Type B pancreatic cell (in vitro differentiated cells): Measurements from ENCODE around the gene ECD. TPM values are rescaled to one million over a fixed set of nuclear protein-coding genes. Genes with fewer than 3 reads are reported as not detected.

ENCODE experiments used
- DNase-seq: peaks from one replicate; pipeline ENCODE4 v3.0.0; 2021; ENCODE audit warnings: mixed read lengths; ENCODE audit not compliant: unreplicated experiment; ENCODE audit errors: extremely low spot score
- H3K27ac Mint-ChIP-seq: 2 replicates; pipeline ENCODE4 v1.8.0; 2021; ENCODE audit warnings: mild to moderate bottlenecking, mixed read lengths
- H3K27me3 Mint-ChIP-seq: 2 replicates; pipeline ENCODE4 v1.8.0; 2021; ENCODE audit warnings: mixed read lengths
- H3K36me3 Mint-ChIP-seq: 2 replicates; pipeline ENCODE4 v1.8.0; 2021; ENCODE audit warnings: mixed read lengths
- H3K4me1 Mint-ChIP-seq: one replicate; pipeline ENCODE4 v1.8.0; 2021; ENCODE audit warnings: mixed read lengths; ENCODE audit not compliant: unreplicated experiment
- H3K4me3 Mint-ChIP-seq: 2 replicates; pipeline ENCODE4 v1.8.0; 2021; ENCODE audit warnings: mild to moderate bottlenecking, mixed read lengths
- H3K9me3 Mint-ChIP-seq: 2 replicates; pipeline ENCODE4 v1.8.0; 2021; ENCODE audit warnings: mixed read lengths
- CTCF ChIP-seq: fragments of 200-600 bp; sonication (generic); conservative IDR thresholded peaks from 2 replicates; pipeline ENCODE4 v1.5.0; 2021; ENCODE audit warnings: antibody characterized with exemption, mild to moderate bottlenecking
- total RNA-seq: library from RNA; stranded (reverse); gene quantifications from 2 replicates; pipeline ENCODE4 v1.2.1, GENCODE V29; 2021; ENCODE audit warnings: low replicate concordance

Gene ECD
- total RNA-seq, 1 donor from 2014 or later = 27.9 TPM

- peaks cover 5% of the 10 kb centered on the region for H3K9me3 Mint-ChIP-seq
- no peak overlapping the region for H3K27ac Mint-ChIP-seq
- peaks cover 23% of the 10 kb centered on the region for H3K36me3 Mint-ChIP-seq
- H3K4me1 Mint-ChIP-seq = no peaks in the 10 kb centered on the region
- no peak overlapping the region for H3K4me3 Mint-ChIP-seq
- TF ChIP-seq CTCF = no peak
- H3K27me3 Mint-ChIP-seq = no peaks in the 10 kb centered on the region
- DNase-seq = no peak
These were observed 40.1 kb upstream of the ECD start for GRCh38 chr10:73207883-73208282.

DNA sequence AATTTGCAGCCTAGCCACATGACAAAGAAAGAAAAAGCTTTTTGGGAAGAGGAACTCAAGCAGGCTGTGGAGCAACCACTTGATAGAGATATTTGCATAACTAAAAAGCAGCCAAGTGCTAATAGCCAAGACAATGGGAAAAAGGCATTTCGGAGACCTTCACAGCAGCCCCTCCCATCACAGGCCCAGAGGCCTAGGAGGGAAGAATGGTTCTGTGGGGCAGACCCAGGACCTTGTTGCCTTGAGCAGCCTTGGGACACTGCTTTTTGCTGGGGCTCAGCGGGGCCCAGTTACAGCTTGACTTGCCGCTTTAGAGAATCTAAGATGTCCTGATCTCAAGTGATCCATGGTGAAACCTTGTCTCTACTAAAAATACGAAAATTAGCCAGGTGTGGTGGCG is 38.6 kb upstream of the ECD start:
- Mint-ChIP-seq H3K27ac (no peak overlapping the region), H3K4me3 (no peak overlapping the region), H3K4me1 (no peaks in the 10 kb centered on the region), H3K9me3 (peaks cover 5% of the 10 kb centered on the region), H3K27me3 (no peaks in the 10 kb centered on the region), H3K36me3 (peaks cover 23% of the 10 kb centered on the region)
- TF ChIP-seq CTCF = no peak
- no peak for DNase-seq

DNA sequence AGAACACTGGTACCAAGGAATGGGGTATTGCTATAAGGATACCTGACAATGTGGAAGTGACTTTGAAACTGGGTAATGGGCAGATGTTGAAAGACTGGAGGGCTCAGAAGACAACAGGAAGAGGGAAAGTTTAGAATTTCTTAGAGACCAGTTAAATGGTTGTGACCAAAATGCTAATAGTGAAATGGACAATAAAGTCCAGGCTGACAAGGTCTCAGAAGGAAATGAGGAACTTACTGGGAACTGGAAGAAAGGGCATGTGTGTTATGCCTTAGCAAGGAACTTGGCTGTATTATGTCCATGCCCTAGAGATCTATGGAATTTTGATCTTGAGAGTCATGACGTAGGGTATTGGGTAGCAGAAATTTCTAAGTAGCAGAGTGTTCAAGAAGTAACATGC is 38.1 kb upstream of the ECD start:
- no peaks in the 10 kb centered on the region for H3K4me1 Mint-ChIP-seq
- no peak for DNase-seq
- no peak overlapping the region for H3K27ac Mint-ChIP-seq
- no peaks in the 10 kb centered on the region for H3K27me3 Mint-ChIP-seq
- peaks cover 5% of the 10 kb centered on the region for H3K9me3 Mint-ChIP-seq
- TF ChIP-seq CTCF = no peak
- peaks cover 23% of the 10 kb centered on the region for H3K36me3 Mint-ChIP-seq
- no peak overlapping the region for H3K4me3 Mint-ChIP-seq

GRCh38 chr10:73205081-73205480 is 37.3 kb upstream of the ECD start:
- Mint-ChIP-seq H3K4me3 (no peak overlapping the region), H3K27ac (no peak overlapping the region), H3K36me3 (peaks cover 23% of the 10 kb centered on the region), H3K9me3 (peaks cover 5% of the 10 kb centered on the region), H3K27me3 (no peaks in the 10 kb centered on the region), H3K4me1 (no peaks in the 10 kb centered on the region)
- no peak for DNase-seq
- TF ChIP-seq CTCF = no peak

DNA sequence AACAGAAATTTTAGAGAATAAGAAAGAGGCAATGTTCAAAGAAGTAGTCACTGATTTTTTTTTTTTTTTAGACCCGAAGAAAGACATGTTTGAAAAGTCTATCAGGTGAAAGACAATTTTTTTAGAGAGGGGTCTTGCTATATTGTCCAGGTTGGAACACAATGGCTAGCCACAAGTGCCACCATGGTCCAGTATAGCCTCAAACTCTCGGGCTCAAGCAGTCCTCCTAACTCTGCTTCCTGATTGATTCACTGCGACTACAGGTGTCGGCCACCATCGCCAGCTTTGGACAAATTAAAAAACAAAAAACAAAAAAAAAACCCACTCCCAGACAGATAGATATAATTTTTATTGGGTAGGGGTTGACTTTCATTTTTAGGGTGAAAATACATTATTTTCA is 22.4 kb upstream of the ECD start:
- Mint-ChIP-seq H3K4me3 (no peak overlapping the region), H3K27me3 (no peaks in the 10 kb centered on the region), H3K9me3 (no peaks in the 10 kb centered on the region), H3K36me3 (no peaks in the 10 kb centered on the region), H3K4me1 (no peaks in the 10 kb centered on the region), H3K27ac (no peak overlapping the region)
- no peak for TF ChIP-seq CTCF
- no peak for DNase-seq

DNA sequence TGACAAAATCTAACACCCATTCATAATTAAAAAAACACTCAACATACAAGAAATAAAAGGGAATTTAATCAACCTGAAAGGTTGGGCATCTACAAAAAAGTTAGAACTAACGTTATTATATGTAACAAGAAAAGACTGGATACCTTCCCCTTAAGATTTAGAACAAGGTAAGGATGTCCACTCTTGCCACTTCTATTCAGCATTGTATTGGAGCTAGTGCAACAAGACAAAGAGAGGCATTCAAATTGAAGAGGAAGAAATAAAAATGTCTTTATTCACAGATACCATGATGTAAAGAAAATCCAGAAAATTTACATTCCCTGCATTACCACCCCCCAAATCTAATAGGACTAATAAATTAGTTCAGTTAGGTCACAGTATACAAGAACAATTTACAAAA is 18.5 kb upstream of the ECD start:
- no peak for DNase-seq
- H3K27ac Mint-ChIP-seq = no peak overlapping the region
- H3K4me3 Mint-ChIP-seq = no peak overlapping the region
- no peaks in the 10 kb centered on the region for H3K27me3 Mint-ChIP-seq
- no peaks in the 10 kb centered on the region for H3K9me3 Mint-ChIP-seq
- TF ChIP-seq CTCF = no peak
- no peaks in the 10 kb centered on the region for H3K4me1 Mint-ChIP-seq
- peaks cover 8% of the 10 kb centered on the region for H3K36me3 Mint-ChIP-seq
